ENCODE results near the gene EIF4B.
A peak's percentile ranks its signal among the peaks of the same experiment; 100 is the strongest.

EIF4B gene

GRCh38 chr12:52971679-52972329, 34.5 kb upstream of the EIF4B start:
- TF ChIP-seq EZH2 (IDR thresholded peaks at IDR 0.05; ENCODE audit: borderline replicate concordance, low read length) (no peak), CTCF (IDR thresholded peaks at IDR 0.05; ENCODE audit: low read length) (no peak)
- Histone ChIP-seq H3K79me2 (ENCODE audit: insufficient read depth, low read length) (no peaks in the 10 kb centered on the region), H3F3A (ENCODE audit: insufficient read depth, low read length) (no peaks in the 10 kb centered on the region), H3K9me2 (ENCODE audit: low read depth, low read length) (no peaks in the 10 kb centered on the region), H4K20me1 (ENCODE audit: insufficient read depth, low read length) (no peaks in the 10 kb centered on the region), H3K4me3 (ENCODE audit: low read depth, low read length, poor library complexity, severe bottlenecking) (no peak overlapping the region), H3K27me3 (ENCODE audit: insufficient read depth, low read length) (no peaks in the 10 kb centered on the region), H3K9ac (ENCODE audit: low read length) (no peak overlapping the region), H3K4me1 (ENCODE audit: insufficient read depth, low read length, severe bottlenecking) (no peaks in the 10 kb centered on the region), H3K4me2 (ENCODE audit: low read length) (no peak overlapping the region), H3K9me3 (ENCODE audit: low read length) (no peaks in the 10 kb centered on the region), H3K27ac (ENCODE audit: low read depth, low read length, poor library complexity, severe bottlenecking) (no peak overlapping the region), H3K36me3 (ENCODE audit: insufficient read depth, low read length) (no peaks in the 10 kb centered on the region), H2AFZ (ENCODE audit: low read length) (no peak overlapping the region)

- H3K27me3 ChIP-seq (ENCODE audit: insufficient read depth, low read length) = no peaks in the 10 kb centered on the region
- TF ChIP-seq EZH2 (IDR thresholded peaks at IDR 0.05; ENCODE audit: borderline replicate concordance, low read length) (no peak), CTCF (IDR thresholded peaks at IDR 0.05; ENCODE audit: low read length) (no peak)
- H3K79me2 ChIP-seq (ENCODE audit: insufficient read depth, low read length) = no peaks in the 10 kb centered on the region
- no peak overlapping the region for H3K4me3 ChIP-seq (ENCODE audit: low read depth, low read length, poor library complexity, severe bottlenecking)
- H3K27ac ChIP-seq (ENCODE audit: low read depth, low read length, poor library complexity, severe bottlenecking) = no peak overlapping the region
- H3K9me2 ChIP-seq (ENCODE audit: low read depth, low read length) = no peaks in the 10 kb centered on the region
- H4K20me1 ChIP-seq (ENCODE audit: insufficient read depth, low read length) = no peaks in the 10 kb centered on the region
- no peak overlapping the region for H3K9ac ChIP-seq (ENCODE audit: low read length)
- H2AFZ ChIP-seq (ENCODE audit: low read length) = no peak overlapping the region
- H3K9me3 ChIP-seq (ENCODE audit: low read length) = no peaks in the 10 kb centered on the region
- H3F3A ChIP-seq (ENCODE audit: insufficient read depth, low read length) = no peaks in the 10 kb centered on the region
- H3K4me2 ChIP-seq (ENCODE audit: low read length) = no peak overlapping the region
- H3K36me3 ChIP-seq (ENCODE audit: insufficient read depth, low read length) = no peaks in the 10 kb centered on the region
- H3K4me1 ChIP-seq (ENCODE audit: insufficient read depth, low read length, severe bottlenecking) = no peaks in the 10 kb centered on the region
These were observed 31.1 kb upstream of the EIF4B start for GRCh38 chr12:52975204-52975603.

- no peak overlapping the region for H3K4me2 ChIP-seq (ENCODE audit: low read length)
- no peaks in the 10 kb centered on the region for H3K9me2 ChIP-seq (ENCODE audit: low read depth, low read length)
These were observed 30.3 kb upstream of the EIF4B start for GRCh38 chr12:52975820-52976573.

More at GRCh38 chr12:52975820-52976573, 30.3 kb upstream of the EIF4B start:
- TF ChIP-seq CTCF (IDR thresholded peaks at IDR 0.05; ENCODE audit: low read length) (0 out of 2 replicates have a peak, but pooled peaks have one; percentile 25), EZH2 (IDR thresholded peaks at IDR 0.05; ENCODE audit: borderline replicate concordance, low read length) (no peak)
- Histone ChIP-seq H3K79me2 (ENCODE audit: insufficient read depth, low read length) (no peaks in the 10 kb centered on the region), H2AFZ (ENCODE audit: low read length) (no peak overlapping the region), H3K9me3 (ENCODE audit: low read length) (no peaks in the 10 kb centered on the region), H3K27ac (ENCODE audit: low read depth, low read length, poor library complexity, severe bottlenecking) (no peak overlapping the region), H3K4me3 (ENCODE audit: low read depth, low read length, poor library complexity, severe bottlenecking) (no peak overlapping the region), H3F3A (ENCODE audit: insufficient read depth, low read length) (no peaks in the 10 kb centered on the region), H3K9ac (ENCODE audit: low read length) (no peak overlapping the region), H3K27me3 (ENCODE audit: insufficient read depth, low read length) (no peaks in the 10 kb centered on the region), H3K4me1 (ENCODE audit: insufficient read depth, low read length, severe bottlenecking) (no peaks in the 10 kb centered on the region), H4K20me1 (ENCODE audit: insufficient read depth, low read length) (no peaks in the 10 kb centered on the region), H3K36me3 (ENCODE audit: insufficient read depth, low read length) (no peaks in the 10 kb centered on the region)
